UCSD-AML1 (cell line): ENCODE measurements around the gene ATP12A.
"Not testable (repeated sequence)": the region's sequence is repeated elsewhere in the genome, so short reads cannot be mapped to it uniquely, and the experiment has no call there.

Experiments used
- DNase-seq: peaks from one replicate; lab custom pipeline; 2025; ENCODE audit not compliant: unreplicated experiment; lab: John Stamatoyannopoulos, UW

The ATP12A gene

GRCh38 chr13:24725379-24725778 lies 45.2 kb downstream of the ATP12A start:
- no peak for DNase-seq

DNA sequence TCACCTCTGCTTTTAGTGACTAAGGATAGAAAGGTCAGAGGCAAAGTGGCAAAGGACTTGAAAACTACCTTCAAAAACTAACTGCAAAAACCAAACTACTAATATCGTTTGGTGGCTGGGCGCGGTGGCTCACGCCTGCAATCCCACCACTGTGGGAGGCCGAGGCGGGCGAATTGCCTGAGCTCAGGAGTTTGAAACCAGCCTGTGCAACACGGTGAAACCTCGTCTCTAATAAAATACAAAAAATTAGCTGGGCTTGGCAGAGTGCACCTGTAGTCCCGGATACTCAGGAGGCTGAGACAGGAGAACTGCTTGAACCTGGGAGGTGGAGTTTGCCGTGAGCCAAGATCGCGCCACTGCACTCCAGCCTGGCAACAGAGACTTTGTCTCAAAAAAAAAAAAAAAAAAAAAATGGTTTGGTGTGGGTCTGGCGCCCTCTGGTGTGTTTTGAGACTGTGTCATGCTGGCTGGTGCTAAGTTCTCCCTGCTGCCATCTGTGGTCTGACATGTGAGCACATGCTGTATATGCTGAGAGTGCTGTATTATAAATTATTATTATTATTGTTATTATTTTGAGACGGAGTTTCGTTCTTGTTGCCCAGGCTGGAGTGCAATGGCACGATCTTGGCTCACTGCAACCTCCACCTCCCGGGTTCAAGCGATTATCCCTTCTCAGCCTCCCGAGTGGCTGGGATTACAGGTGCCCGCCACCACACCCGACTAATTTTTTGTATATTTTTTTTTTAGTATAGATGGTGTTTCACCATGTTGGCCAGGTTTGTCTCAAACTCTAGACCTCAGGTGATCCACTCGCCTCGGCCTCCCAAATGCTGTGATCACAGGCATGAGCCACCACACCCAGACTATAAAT lies 47.8 kb downstream of the ATP12A start:
- DNase-seq = peak; percentile 58

DNA sequence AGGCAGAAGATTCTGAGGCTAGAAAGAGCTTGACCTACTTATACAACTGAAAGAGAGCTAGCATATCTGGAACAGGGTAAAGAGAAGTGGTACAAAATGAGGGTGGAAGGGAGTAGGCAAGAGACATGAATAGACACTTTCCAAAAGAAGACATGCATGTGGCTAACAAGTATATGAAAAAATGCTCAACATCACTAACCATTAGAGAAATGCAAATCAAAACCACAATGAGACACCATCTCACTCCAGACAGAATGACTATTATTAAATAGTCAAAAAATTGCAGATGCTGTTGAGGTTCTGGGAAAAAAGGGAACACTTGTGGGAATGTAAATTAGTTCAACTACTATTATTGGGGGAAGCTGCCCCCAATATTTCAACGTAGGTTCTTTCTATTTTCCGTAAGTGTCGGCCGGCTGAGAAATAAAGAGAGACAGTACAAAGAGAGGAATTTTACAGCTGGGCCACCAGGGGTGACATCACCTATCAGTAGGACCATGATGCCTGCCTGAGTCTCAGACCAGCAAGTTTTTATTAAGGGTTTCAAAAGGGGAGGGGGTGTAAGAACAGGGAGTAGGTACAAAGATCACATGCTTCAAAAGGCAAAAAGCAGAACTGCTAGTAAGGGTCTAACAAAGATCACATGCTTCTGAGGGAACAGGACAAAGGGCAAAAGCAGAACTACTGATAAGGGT lies 50.8 kb downstream of the ATP12A start:
- not testable (repeated sequence) for DNase-seq

DNA sequence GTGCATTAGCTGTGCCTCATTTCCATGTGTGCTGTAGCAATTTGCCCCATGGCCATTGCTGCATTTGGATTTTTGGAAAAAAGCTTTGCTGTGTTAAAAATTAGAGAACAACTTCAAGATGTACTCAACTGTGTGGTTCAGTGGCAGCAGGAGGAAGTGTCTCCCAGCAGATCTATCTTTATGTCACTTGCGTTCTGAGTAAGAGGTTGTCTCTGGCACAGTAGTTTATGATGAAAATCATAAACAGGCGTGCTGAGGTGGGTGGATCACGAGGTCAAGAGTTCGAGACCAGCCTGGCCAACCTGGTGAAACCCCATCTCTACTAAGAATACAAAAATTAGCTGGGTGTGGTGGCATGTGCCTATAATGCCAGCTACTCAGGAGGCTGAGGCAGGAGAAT lies 54.7 kb downstream of the ATP12A start:
- DNase-seq = no peak

GRCh38 chr13:24737042-24737441 lies 56.8 kb downstream of the ATP12A start:
- DNase-seq = no peak

GRCh38 chr13:24738366-24738847 lies 58.2 kb downstream of the ATP12A start:
- no peak for DNase-seq

DNA sequence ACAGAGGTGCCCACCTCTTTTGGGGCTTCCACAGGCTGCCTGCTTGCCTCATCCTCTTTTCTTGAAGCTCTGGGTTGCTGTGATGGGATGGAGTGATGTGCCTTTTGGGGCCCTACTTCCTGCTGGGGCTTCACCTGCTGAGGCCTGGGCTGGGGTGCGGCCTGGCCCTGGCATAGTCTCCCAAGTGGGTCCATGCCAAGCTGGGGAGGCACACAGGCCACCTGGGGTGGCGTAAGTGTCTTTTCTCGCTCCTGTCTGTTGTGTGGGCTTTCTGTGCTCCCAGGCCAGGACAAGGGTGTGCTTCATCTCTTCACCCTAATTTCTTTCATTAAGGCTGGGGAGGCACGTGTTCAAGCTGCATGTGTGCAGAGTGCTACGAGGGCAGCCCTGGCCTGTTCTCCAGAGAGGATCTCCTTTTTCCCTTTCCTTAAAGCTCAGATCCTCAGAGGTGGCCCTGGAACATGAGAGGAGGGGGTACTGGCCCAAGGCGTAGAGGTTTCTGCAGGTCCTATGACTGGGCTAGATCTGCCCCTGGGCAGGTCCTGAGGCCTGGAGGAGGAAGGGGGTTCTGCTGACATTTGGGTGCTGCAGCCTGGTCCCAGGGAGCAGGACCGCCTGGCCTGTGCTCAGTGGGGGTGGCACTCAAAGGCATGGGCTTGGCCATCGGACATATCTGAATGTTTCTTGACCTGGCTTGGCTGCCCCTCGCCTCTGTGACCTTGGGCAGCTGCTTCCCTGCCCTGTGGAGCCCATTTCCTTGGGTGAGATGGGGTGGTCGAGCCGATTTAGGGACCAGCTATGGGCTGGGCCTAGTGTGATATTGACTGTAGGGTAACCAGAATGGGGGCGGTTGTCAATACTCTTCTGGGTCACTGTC lies 60.0 kb downstream of the ATP12A start:
- no peak for DNase-seq

GRCh38 chr13:24741016-24741662 lies 60.9 kb downstream of the ATP12A start:
- no peak for DNase-seq

- no peak for DNase-seq
These were observed 61.6 kb downstream of the ATP12A start for GRCh38 chr13:24741791-24742190.

GRCh38 chr13:24742294-24742693 lies 62.1 kb downstream of the ATP12A start:
- DNase-seq = no peak

DNA sequence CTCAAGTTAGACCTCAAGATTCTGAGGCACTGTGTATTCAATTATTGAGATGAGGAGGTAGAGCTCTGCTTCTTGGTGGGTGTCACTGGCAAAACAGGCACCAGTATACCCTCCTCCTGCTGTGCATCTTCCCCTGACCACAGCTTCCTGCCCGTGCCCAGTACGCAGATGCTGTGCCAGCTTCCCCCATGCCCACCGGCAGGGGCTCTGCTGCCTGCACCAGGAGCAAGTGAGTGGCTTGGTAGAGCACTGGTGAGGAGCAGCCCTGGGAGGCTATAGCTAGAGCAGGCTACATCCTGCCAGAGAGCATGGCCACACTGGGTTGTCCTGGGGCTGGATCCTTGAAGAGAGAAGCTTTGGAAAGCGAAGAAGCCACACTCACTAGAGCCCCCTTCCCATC lies 62.8 kb downstream of the ATP12A start:
- no peak for DNase-seq

DNA sequence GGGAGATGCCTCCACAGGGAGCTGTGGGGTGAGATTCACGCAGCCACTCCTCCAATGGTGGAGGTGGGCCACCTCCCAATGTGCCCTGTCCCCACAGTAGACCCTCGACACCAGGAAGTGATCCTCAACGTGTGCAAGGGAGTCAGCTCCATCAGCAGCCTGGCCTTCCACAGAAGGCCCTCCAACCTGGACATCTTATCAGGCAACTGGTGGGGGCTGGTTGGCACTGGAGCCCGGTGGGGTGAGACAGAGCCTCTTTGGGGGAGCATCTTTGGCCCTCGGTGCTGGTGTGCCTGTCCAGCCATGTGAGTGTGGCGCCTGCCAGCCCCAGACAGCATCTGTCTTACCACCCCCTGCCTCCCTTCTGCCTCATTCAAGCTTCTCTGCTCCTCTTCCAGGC lies 64.0 kb downstream of the ATP12A start:
- no peak for DNase-seq

DNA sequence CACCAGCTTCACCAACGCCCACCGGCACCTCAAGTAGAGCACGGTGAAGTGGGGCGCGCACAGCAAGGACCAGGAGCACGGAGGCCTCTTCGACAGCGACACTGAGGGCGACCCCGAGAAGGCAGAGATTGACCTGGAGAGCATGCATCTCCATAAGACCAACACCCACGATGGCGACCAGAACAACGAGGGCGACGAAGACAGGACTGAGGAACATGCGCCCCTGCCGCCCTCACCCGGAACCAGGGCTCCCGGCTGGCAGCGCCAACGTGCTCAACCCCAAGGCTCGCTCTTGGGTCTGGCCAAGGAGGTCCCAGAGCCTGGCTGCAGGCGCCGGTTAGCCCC lies 65.3 kb downstream of the ATP12A start:
- no peak for DNase-seq

DNA sequence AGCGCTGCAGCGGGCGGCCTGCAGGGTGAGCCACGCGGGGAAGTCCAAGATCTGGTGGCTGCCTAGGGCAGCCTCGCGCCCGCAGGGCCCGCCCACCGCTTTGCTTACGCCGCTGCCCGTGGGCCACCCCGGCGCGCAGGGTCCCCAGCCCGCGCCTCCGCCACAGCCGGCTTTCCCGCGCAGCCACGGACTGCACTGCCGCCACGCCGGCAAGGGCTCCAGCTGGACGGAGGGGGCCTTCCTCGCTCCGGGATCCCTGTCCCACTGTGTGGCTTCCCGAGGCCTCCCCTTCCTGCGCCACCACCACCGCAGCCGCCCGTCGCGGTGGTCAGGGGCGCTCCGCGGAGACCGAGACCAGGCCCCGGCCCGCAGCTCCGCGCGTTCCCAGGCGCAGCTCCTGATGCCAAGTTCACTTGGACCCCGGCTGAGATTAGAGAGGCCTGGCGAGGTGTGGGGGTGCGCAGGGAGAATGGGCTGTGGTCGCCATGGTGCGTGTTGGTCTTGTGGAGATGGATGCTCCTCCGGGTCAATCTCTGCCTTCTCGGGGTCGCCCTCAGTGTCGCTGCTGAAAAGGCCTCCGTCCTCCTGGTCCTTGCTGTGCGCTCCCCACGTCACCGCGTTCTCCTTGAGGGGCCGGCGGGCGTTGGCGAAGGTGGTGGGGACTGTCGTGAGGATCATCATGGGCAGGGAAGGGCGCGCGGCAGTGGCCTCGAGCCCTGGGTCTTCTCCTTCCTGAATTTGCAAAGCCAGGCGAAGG lies 65.8 kb downstream of the ATP12A start:
- no peak for DNase-seq

- DNase-seq = no peak
These were observed 66.5 kb downstream of the ATP12A start for GRCh38 chr13:24746618-24747247.

DNA sequence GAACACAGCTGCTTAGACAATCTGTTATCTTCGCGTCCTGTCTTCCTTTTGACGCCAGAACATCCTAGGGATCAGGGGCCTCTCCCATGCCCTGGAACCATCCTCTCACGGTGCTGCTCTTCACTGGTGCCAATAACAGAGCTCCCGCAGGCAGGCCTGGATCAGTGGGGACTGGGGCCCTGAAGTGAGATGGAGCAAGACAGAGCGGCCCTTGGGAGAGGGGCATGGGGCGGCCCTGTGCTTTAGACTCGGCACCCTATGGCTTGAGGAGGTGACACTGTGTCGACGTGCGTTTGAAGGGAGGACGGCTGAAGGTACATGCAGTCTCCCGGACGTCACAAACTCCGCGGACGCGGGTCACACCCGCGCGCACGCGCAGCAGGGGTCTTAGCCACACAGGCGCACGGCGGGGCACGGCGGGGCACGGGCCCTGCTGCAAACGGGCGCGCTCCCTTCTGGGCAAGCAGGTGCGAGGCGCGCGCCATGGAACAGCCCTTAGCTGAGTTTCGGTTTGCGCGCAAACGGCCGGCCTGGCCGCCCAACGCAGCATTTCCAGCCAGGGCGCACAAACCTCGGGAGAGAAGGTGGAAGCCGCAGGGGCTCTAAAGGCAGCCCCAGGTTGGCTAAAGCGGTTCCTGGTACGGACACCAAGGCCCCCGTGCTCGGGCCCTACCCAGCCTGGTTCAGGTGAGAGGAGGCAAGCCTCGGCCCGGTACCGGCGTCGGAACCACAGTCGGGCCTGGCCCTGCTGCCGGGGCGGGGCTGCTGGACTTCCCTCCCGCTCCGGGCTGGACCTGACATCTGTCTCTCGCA lies 67.2 kb downstream of the ATP12A start:
- DNase-seq = no peak

- DNase-seq = no peak
These were observed 67.8 kb downstream of the ATP12A start for GRCh38 chr13:24748061-24748400.

GRCh38 chr13:24759197-24759596 lies 79.0 kb downstream of the ATP12A start:
- DNase-seq = no peak
